OCI-M2 (cell line): ENCODE data around the gene NDUFA7.
"Not testable (repeated sequence)": the region's sequence is repeated elsewhere in the genome, so short reads cannot be mapped to it uniquely, and the experiment has no call there.

ENCODE experiments used
- DNase-seq: peaks from one replicate; lab custom pipeline; 2025; ENCODE audit not compliant: unreplicated experiment; lab: John Stamatoyannopoulos, UW

NDUFA7 gene

GRCh38 chr19:8269724-8270123 lies 51.5 kb downstream of the NDUFA7 start:
- DNase-seq: no peak

- no peak for DNase-seq
Measured at GRCh38 chr19:8265872-8266271, 55.3 kb downstream of the NDUFA7 start.

- not testable (repeated sequence) for DNase-seq
Measured at GRCh38 chr19:8264248-8264647, 56.9 kb downstream of the NDUFA7 start.

GRCh38 chr19:8262431-8262830 lies 58.7 kb downstream of the NDUFA7 start:
- DNase-seq: no peak

GRCh38 chr19:8261881-8262280 lies 59.3 kb downstream of the NDUFA7 start:
- no peak for DNase-seq

- DNase-seq: no peak
Measured at GRCh38 chr19:8261347-8261746, 59.8 kb downstream of the NDUFA7 start.
